ENCODE data around the gene MAEA.

Gene MAEA

DNA sequence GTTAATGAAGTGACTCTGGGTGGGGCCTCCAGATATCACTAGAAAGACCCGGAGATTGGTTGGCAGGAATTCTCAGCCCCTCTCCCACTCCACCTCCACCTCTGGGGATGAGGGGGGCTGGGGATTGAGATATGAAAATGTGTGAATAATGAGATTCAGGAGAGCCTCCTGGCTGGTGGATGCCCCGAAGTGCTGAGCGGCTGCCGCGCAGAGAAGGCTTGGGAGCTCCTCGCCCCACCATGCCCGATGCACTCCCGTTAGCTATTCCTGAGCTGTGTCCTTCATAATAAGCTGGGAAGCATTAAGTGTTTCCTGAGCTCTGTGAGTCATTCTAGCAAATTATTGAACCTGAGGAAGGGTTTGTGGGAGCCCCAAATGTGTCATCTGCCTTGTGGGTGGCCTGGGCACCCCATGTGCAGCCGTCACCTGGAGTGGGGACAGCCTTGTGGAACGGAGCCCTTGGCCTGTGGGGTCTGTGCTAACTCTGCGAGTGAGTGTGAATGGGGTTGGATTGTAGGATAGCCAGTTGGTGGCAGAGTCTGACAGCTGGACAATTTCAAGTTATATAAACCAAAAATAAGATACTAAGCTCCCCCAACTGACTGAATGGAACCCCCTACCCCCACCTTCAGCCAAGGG is 4.4 kb upstream of the MAEA start:
- no peak overlapping the region for H3K4me3 ChIP-seq (ENCODE audit: low read depth, low read length)
- TF ChIP-seq, protein P1, sequence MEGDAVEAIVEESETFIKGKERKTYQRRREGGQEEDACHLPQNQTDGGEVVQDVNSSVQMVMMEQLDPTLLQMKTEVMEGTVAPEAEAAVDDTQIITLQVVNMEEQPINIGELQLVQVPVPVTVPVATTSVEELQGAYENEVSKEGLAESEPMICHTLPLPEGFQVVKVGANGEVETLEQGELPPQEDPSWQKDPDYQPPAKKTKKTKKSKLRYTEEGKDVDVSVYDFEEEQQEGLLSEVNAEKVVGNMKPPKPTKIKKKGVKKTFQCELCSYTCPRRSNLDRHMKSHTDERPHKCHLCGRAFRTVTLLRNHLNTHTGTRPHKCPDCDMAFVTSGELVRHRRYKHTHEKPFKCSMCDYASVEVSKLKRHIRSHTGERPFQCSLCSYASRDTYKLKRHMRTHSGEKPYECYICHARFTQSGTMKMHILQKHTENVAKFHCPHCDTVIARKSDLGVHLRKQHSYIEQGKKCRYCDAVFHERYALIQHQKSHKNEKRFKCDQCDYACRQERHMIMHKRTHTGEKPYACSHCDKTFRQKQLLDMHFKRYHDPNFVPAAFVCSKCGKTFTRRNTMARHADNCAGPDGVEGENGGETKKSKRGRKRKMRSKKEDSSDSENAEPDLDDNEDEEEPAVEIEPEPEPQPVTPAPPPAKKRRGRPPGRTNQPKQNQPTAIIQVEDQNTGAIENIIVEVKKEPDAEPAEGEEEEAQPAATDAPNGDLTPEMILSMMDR (IDR thresholded peaks at IDR 0.05; ENCODE audit: low read depth, low read length): no peak
- TF ChIP-seq, protein P2, sequence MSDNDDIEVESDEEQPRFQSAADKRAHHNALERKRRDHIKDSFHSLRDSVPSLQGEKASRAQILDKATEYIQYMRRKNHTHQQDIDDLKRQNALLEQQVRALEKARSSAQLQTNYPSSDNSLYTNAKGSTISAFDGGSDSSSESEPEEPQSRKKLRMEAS (IDR thresholded peaks at IDR 0.05; ENCODE audit: low read depth, low read length): no peak
- TF ChIP-seq POLR2A (IDR thresholded peaks at IDR 0.05; ENCODE audit: extremely low read depth, insufficient read length) (no peak), MYC (IDR thresholded peaks at IDR 0.05; ENCODE audit: low read depth, low read length) (no peak)
- no peak for DNase-seq (ENCODE audit: low read depth)

DNA sequence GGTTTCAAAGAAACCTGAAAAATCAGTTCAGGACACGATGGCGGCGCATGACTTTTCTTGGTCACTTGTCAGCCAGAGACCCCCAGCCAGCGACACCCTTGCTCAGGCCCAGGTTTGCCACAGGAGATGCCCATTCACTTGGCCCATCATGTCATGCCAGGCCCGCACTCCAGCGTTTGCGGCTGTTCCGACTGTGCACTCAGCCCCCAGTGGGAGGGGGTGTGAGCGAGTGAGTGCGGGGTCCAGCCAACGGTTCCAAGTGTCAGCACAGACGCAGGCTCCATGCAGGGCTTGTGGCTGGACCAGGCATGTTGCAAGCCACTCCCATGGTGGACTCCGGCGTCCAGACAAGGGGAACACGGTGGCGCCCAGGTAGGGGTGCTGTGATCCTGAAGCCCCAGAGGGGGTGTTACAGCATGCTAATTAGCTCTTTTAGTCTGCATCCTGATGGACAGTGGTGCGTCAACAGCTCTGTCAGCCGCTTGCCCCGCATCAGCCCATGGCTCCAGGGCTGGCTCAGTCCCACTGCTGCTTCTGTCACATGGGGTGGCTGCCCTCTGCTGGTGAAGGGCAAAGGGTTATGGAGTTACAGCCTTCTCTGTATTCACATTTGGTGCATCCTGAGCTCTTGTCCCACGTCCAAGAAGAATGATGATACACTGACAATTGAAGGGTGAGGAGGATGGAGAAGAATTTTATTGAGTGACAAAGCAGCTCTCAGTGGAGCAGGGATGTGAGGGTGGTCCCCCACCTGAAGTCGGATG is 3.7 kb upstream of the MAEA start:
- no peak for TF ChIP-seq POLR2A (IDR thresholded peaks at IDR 0.05; ENCODE audit: extremely low read depth, insufficient read length)
- TF ChIP-seq, protein P1 (IDR thresholded peaks at IDR 0.05; ENCODE audit: low read depth, low read length): peak; percentile 22
- no peak overlapping the region for H3K4me3 ChIP-seq (ENCODE audit: low read depth, low read length)
- DNase-seq (ENCODE audit: low read depth): peak; percentile 68

DNA sequence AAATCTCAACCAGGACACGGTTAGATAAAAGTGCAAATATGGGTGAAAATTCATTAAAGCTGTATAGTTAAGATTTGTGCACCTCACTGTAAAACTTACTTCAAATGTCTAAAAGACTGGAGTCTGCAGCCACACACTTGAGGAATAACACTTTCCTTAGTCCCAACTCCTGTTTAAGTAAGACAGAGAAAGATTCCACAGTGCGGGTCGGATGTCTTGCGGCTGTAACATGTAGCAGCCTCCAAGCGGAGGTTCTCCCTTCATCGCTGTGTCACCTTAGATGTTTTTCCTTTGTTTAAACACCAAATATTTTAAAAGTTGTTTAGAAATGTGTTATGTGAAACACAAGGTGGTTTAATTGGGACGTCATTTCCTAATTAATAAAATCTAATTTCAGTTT is 905 bp upstream of the MAEA start:
- no peak for DNase-seq (ENCODE audit: low read depth)
- H3K4me3 ChIP-seq (ENCODE audit: low read depth, low read length): peak overlapping the region; percentile 87

DNA sequence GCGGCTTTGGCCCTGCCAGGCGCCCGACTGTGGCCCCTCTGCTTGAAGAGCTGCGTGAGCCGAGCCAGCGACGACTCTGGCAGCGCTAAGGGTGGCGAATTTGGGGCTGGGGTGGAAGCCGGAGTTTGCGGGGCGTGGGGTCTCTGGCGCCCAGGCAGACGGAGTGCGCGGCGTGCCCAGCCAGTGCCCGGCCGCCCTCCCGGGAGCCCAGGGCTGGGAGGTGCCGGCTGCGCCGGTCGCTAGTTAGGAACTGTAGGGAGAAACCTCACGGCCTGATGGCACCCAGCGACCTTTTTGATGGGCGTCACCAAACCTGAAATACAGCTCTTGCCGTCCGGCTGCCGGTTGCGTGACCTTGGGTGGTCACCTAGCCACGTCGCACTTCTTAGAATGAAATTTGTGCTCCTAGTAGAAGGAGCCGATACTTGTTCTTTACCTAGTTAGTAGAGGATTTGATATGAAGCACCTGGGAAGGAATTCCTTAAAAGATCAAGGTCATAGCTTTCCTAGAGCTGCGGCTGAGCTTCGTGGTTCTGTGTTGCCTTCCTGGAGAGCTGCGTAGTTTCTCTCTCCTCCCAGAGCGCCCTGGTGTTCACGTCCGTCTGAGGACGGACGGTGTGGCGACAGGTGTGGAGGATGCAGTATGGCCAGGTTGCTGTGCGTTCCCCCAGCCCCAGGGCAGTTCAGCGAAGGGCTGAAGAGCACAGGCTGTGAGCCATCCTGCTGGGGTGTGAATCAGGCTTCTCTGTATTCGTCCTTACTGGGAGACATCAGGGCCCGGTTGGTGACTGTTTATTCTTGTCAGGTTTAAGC is 680 bp downstream of the MAEA start:
- TF ChIP-seq MYC (IDR thresholded peaks at IDR 0.05; ENCODE audit: low read depth, low read length): no peak
- no peak for TF ChIP-seq POLR2A (IDR thresholded peaks at IDR 0.05; ENCODE audit: extremely low read depth, insufficient read length)
- TF ChIP-seq, protein P1 (IDR thresholded peaks at IDR 0.05; ENCODE audit: low read depth, low read length): no peak
- TF ChIP-seq, protein P2 (IDR thresholded peaks at IDR 0.05; ENCODE audit: low read depth, low read length): no peak
- H3K4me3 ChIP-seq (ENCODE audit: low read depth, low read length): peak overlapping the region; percentile 80
- peak; percentile 51 for DNase-seq (ENCODE audit: low read depth)

More for the DNA sequence above, 905 bp upstream of the MAEA start:
- TF ChIP-seq, protein P1 (IDR thresholded peaks at IDR 0.05; ENCODE audit: low read depth, low read length): no peak
- TF ChIP-seq MYC (IDR thresholded peaks at IDR 0.05; ENCODE audit: low read depth, low read length) (no peak), POLR2A (IDR thresholded peaks at IDR 0.05; ENCODE audit: extremely low read depth, insufficient read length) (no peak)
- TF ChIP-seq, protein P2 (IDR thresholded peaks at IDR 0.05; ENCODE audit: low read depth, low read length): no peak

DNA sequence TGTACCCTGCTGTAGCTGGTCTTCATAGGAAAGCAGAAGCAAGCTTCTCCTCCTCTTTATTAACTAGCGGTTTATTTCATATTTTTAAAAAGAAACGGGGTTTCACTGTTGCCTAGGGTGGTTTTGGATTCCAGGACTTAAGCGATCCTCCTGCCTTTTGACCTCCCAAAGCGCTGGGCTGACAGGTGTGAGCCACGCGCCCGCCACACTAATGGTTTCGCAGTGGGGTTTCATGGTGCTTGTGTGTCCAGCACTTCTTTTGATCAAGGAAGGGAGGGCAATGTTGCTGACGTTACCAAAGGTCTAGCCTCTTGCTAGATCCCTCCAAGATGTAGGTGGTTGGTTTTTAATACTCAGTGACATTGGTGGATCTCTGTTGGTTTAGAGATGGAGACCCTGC is 1.4 kb downstream of the MAEA start:
- peak overlapping the region; percentile 80 for H3K4me3 ChIP-seq (ENCODE audit: low read depth, low read length)
- DNase-seq (ENCODE audit: low read depth): no peak
- TF ChIP-seq, protein P2 (IDR thresholded peaks at IDR 0.05; ENCODE audit: low read depth, low read length): no peak
- TF ChIP-seq POLR2A (IDR thresholded peaks at IDR 0.05; ENCODE audit: extremely low read depth, insufficient read length): no peak
- no peak for TF ChIP-seq MYC (IDR thresholded peaks at IDR 0.05; ENCODE audit: low read depth, low read length)
- TF ChIP-seq, protein P1 (IDR thresholded peaks at IDR 0.05; ENCODE audit: low read depth, low read length): no peak

Measured in NB4 (cell line).